Brain microvascular endothelial cell (primary cell): ENCODE measurements around the gene CCDC8.

Experiments
- DNase-seq: peaks from one replicate; pipeline ENCODE4 v3.0.0-alpha.2; 2020
- H3K27ac ChIP-seq: fragments of 250-450 bp; sonication (Bioruptor Pico); 2 replicates; pipeline ENCODE4 v1.5.1; 2020; ENCODE audit warnings: mild to moderate bottlenecking, moderate library complexity
- H3K27me3 ChIP-seq: fragments of 250-450 bp; sonication (Bioruptor Pico); replicated peaks from 2 replicates; pipeline ENCODE4 v1.5.1; 2020; ENCODE audit warnings: mild to moderate bottlenecking
- H3K36me3 ChIP-seq: fragments of 250-450 bp; sonication (Bioruptor Pico); replicated peaks from 2 replicates; pipeline ENCODE4 v1.5.1; 2020; ENCODE audit warnings: mild to moderate bottlenecking
- H3K4me3 ChIP-seq: 2 replicates; pipeline ENCODE4 v1.5.1; 2011; ENCODE audit warnings: low read depth, mild to moderate bottlenecking, control low read depth, low read length, moderate library complexity
- in situ Hi-C: cut with HindIII; loops from 2 replicates; pipeline ENCODE4 v1.10.0; 2017; ENCODE audit warnings: low sequenced_read_pairs, low pct_ligation_motif_present
- TF ChIP-seq, protein P1 (sequence below): IDR thresholded peaks from 2 replicates; pipeline ENCODE4 v1.5.1; 2011; ENCODE audit warnings: low read depth, mild to moderate bottlenecking, moderate library complexity, low read length, control low read depth, inconsistent platforms; ENCODE audit errors: missing control alignments

CCDC8 gene, protein sequence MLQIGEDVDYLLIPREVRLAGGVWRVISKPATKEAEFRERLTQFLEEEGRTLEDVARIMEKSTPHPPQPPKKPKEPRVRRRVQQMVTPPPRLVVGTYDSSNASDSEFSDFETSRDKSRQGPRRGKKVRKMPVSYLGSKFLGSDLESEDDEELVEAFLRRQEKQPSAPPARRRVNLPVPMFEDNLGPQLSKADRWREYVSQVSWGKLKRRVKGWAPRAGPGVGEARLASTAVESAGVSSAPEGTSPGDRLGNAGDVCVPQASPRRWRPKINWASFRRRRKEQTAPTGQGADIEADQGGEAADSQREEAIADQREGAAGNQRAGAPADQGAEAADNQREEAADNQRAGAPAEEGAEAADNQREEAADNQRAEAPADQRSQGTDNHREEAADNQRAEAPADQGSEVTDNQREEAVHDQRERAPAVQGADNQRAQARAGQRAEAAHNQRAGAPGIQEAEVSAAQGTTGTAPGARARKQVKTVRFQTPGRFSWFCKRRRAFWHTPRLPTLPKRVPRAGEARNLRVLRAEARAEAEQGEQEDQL

DNA sequence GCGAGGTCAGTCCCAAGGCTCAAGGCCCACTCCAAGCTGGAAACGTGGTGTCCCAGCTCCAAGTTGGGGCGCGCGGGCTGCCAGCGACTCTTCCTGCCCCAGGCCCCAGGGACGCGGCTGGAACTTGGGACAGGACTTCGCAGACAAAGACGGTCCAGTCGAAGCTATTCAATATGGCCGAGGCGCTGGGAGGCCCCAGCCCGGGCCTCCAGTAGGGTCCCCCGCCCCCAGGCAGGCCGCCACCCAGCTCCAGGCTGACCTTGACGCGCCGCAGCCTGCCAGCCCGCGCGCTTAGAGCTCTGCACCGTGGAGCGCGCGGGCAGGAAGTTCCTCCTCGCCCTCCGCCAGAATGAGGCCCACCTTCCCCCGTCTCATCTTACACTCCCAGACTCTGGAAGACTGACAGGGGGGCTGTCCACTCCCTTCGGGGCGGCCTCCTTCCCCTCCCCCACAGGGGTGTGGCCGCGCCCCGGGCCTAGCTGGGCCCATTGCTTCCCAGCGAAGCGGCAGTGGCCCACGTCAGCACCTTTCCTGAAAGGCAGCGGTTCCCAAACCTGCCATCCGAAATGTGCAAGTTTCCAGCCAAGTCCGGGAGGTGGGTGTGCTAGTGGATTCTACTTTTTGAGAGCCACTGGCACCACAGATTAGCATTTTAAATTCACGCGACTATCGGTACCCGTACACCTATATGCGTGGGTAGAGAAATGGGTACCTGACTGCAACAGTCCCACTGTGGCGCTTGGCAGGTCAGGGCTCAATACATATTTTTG is at the start of gene CCDC8:
Gene CCDC8 (minus strand): TSS at position 303 of the 770 bp plus-strand sequence. CDS start 754 bp downstream, outside the sequence.
- peak within 1 kb of the TSS; percentile 67 for H3K4me3 ChIP-seq
- H3K36me3 ChIP-seq, result no peaks in the 10 kb centered on the region
- DNase-seq, result peak; percentile 81
- H3K27ac ChIP-seq, result peak within 1 kb of the TSS; percentile 61
- TF ChIP-seq, protein P1, sequence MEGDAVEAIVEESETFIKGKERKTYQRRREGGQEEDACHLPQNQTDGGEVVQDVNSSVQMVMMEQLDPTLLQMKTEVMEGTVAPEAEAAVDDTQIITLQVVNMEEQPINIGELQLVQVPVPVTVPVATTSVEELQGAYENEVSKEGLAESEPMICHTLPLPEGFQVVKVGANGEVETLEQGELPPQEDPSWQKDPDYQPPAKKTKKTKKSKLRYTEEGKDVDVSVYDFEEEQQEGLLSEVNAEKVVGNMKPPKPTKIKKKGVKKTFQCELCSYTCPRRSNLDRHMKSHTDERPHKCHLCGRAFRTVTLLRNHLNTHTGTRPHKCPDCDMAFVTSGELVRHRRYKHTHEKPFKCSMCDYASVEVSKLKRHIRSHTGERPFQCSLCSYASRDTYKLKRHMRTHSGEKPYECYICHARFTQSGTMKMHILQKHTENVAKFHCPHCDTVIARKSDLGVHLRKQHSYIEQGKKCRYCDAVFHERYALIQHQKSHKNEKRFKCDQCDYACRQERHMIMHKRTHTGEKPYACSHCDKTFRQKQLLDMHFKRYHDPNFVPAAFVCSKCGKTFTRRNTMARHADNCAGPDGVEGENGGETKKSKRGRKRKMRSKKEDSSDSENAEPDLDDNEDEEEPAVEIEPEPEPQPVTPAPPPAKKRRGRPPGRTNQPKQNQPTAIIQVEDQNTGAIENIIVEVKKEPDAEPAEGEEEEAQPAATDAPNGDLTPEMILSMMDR, result no peak
- in situ Hi-C loops, result no loop called here
- no peaks in the 10 kb centered on the region for H3K27me3 ChIP-seq

DNA sequence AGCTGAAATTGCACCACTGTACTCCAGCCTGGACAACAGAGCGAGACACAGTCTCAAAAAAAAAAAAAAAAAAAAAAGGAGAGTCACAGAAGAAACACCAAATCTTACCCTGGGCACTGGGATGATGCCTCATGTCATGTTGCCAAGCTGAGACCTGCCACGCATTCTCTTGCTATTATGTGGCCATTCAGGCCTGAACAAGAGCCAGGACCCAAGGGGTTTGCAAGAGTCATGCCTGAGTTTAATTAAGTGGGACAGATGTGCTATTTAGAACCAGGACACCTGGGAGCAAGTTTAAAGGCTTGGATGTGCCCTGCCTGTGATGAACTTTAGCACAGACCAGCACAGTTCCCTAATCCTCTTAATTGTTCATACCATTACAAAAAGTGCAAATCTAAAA is 48.2 kb upstream of the CCDC8 start:
- DNase-seq, result no peak
- H3K36me3 ChIP-seq, result no peaks in the 10 kb centered on the region
- no peak overlapping the region for H3K27ac ChIP-seq
- TF ChIP-seq, protein P1, result no peak
- in situ Hi-C loops, result no loop called here
- H3K27me3 ChIP-seq, result no peaks in the 10 kb centered on the region
- H3K4me3 ChIP-seq, result no peak overlapping the region

DNA sequence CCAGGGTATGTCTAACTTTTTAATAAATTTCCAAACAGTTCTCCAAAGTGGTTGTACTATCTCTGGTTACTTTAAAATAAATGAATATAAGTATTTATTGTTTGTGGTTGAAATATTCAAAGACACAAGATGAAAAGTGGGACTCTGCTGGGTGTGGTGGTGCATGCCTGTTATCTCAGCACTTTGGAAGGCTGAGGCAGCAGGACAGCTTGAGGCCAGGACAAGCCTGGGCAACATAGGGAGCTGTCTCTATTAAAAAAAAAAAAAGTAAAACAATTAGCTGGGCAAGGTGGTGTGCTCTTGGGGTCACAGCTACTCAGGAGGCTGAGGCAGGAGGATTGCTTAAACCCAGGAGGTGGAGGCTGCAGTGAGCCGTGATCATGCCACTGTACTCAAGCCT is 47.6 kb upstream of the CCDC8 start:
- TF ChIP-seq, protein P1, result no peak
- in situ Hi-C loops, result no loop called here
- H3K36me3 ChIP-seq, result no peaks in the 10 kb centered on the region
- no peak overlapping the region for H3K4me3 ChIP-seq
- DNase-seq, result no peak
- H3K27ac ChIP-seq, result no peak overlapping the region
- H3K27me3 ChIP-seq, result no peaks in the 10 kb centered on the region

DNA sequence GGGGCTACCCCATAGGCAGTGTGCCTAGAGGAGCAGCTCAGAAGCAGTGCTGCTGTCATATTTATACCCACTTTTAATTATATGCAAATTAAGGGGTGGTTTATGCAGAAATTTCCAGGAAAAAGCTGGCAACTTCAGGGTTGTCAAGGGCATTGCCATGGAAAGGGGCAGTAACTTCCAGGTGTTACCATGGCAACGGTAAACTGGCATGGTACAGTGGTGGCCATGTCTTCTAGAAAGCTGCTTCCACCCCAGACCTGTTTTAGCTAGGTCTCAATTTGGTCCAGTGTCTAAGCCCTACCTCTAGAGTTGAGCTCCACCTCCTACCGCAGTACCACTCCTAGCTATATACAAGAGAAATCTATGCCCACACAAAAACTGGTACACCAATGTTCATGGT is 46.7 kb upstream of the CCDC8 start:
- no peak for DNase-seq
- no peaks in the 10 kb centered on the region for H3K27me3 ChIP-seq
- no peak overlapping the region for H3K4me3 ChIP-seq
- no peak overlapping the region for H3K27ac ChIP-seq
- TF ChIP-seq, protein P1, result no peak
- no peaks in the 10 kb centered on the region for H3K36me3 ChIP-seq
- in situ Hi-C loops, result no loop called here

DNA sequence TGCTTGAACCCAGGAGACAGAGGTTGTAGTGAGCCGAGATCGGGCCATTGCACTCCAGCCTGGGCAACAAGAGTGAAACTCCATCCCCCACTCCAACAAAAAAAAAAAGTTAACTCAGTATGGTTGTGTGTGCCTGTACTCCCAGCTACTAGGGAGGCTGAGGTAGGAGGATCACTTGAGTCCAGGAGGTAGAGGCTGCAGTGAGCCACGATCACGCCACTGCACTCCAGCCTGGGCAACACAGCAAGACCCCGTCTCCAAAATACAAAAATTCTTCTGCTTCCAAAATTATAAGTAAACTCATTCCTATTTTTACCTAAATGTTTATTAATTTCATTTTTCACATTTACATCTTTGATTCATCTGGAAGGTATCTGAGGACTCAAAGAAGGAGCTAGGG is 43.6 kb upstream of the CCDC8 start:
- no peak overlapping the region for H3K4me3 ChIP-seq
- in situ Hi-C loops, result no loop called here
- no peak overlapping the region for H3K27ac ChIP-seq
- no peak for DNase-seq
- no peaks in the 10 kb centered on the region for H3K27me3 ChIP-seq
- TF ChIP-seq, protein P1, result no peak
- no peaks in the 10 kb centered on the region for H3K36me3 ChIP-seq
